GM12875 (cell line): ENCODE results near the gene TMEM123.

Experiments used
- H3K4me3 ChIP-seq: one replicate; pipeline ENCODE4 v1.5.1; 2011; ENCODE audit warnings: low read depth, low read length, control low read depth
- TF ChIP-seq, protein P1 (sequence below): IDR thresholded peaks from 2 replicates; pipeline ENCODE4 v1.5.1; 2011; ENCODE audit warnings: low read depth, mild to moderate bottlenecking, control low read depth, inconsistent platforms, low read length, moderate library complexity, borderline replicate concordance; ENCODE audit not compliant: insufficient read depth

Gene TMEM123

GRCh38 chr11:102386136-102386734 lies 66.3 kb downstream of the TMEM123 start:
- TF ChIP-seq, protein P1, sequence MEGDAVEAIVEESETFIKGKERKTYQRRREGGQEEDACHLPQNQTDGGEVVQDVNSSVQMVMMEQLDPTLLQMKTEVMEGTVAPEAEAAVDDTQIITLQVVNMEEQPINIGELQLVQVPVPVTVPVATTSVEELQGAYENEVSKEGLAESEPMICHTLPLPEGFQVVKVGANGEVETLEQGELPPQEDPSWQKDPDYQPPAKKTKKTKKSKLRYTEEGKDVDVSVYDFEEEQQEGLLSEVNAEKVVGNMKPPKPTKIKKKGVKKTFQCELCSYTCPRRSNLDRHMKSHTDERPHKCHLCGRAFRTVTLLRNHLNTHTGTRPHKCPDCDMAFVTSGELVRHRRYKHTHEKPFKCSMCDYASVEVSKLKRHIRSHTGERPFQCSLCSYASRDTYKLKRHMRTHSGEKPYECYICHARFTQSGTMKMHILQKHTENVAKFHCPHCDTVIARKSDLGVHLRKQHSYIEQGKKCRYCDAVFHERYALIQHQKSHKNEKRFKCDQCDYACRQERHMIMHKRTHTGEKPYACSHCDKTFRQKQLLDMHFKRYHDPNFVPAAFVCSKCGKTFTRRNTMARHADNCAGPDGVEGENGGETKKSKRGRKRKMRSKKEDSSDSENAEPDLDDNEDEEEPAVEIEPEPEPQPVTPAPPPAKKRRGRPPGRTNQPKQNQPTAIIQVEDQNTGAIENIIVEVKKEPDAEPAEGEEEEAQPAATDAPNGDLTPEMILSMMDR = no peak

GRCh38 chr11:102385085-102386007 lies 67.2 kb downstream of the TMEM123 start:
- no peak overlapping the region for H3K4me3 ChIP-seq
- TF ChIP-seq, protein P1 = no peak

More at GRCh38 chr11:102386136-102386734, 66.3 kb downstream of the TMEM123 start:
- H3K4me3 ChIP-seq = no peak overlapping the region

DNA sequence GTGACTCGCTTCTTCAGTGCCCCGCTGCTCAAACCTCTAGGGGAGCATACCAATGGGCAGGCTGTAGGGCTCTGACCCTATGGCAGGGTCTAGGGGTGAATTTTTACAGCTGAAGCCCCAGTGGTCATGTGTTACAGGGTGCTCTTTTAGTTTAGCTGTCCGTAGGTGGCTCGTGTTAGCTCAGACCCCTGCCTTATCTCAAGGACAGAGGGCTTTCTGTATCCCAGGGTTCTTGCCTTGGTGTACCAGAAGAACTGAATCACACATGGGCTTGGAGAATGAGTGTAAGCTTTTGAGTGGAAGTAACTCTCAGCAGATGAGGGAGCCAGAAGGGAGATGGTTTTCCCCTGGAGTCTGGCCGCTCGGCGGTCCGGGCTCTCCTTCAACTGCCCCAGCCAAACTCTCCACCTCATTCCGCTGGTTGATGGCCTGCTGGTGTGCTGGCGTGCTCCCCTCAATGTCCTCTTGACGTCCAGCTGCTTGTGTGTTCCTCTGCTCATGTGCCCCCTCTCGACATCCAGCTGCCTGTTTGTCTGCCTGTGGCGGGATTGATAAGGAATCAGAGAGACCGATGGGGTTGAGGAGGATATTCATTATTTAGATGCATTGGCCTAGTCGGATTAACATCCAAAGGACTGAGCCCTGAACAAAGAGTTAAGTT lies 68.0 kb downstream of the TMEM123 start:
- H3K4me3 ChIP-seq = no peak overlapping the region
- TF ChIP-seq, protein P1 = no peak

GRCh38 chr11:102383839-102384238 lies 68.7 kb downstream of the TMEM123 start:
- H3K4me3 ChIP-seq = no peak overlapping the region

GRCh38 chr11:102382384-102382783 lies 70.2 kb downstream of the TMEM123 start:
- TF ChIP-seq, protein P1 = no peak
- H3K4me3 ChIP-seq = no peak overlapping the region

More at GRCh38 chr11:102383839-102384238, 68.7 kb downstream of the TMEM123 start:
- TF ChIP-seq, protein P1 = no peak

DNA sequence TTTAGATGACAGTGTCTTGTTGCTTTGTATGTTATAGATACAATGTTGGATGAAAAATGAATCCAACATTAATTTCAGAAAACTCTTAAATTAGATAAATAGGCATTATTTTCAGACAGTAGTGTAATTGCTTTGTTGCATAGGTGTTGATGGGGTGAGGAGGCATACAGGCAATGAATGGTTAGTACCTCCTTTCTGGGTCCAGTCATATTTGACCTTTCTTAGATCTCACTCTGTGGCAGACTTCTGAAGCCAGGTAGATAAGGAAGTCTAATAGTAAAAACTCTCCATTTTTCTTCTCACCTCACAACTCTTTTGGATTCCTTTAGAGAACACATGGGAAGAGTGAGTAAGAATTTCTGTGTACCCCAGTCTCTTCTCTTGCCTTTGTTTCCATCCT lies 73.7 kb downstream of the TMEM123 start:
- TF ChIP-seq, protein P1 = no peak

More for the DNA sequence above, 73.7 kb downstream of the TMEM123 start:
- no peak overlapping the region for H3K4me3 ChIP-seq
